Activated T-helper 1 cell treated with anti-CD3 and anti-CD28 coated beads, Interleukin-12 subunit alpha, Interleukin-12 subunit beta, Interleukin-2, Interleukin-4 antibody, amounts not matched to agents 30 ng/mL and 10 ng/mL and 1 ng/mL, durations not matched to agents 14 hours and 24 hours and 36 hours (primary cell): Measurements from ENCODE around the gene IFFO2. TPM values are rescaled to one million over a fixed set of nuclear protein-coding genes. Genes with fewer than 3 reads are reported as not detected.
A peak's percentile ranks its signal among the peaks of the same experiment; 100 is the strongest.

ENCODE experiments used
- DNase-seq: peaks from one replicate; pipeline ENCODE4 v3.0.0; 2021; ENCODE audit warnings: low spot score
- H3K27ac Mint-ChIP-seq: one replicate; pipeline ENCODE4 v1.8.0; 2021; ENCODE audit warnings: mild to moderate bottlenecking, mixed read lengths
- H3K27me3 Mint-ChIP-seq: one replicate; pipeline ENCODE4 v1.8.0; 2022; ENCODE audit warnings: mild to moderate bottlenecking, moderate library complexity, mixed read lengths; ENCODE audit not compliant: insufficient read depth
- H3K36me3 Mint-ChIP-seq: one replicate; pipeline ENCODE4 v1.8.0; 2021; ENCODE audit warnings: low read depth, mixed read lengths
- H3K4me1 Mint-ChIP-seq: one replicate; pipeline ENCODE4 v1.8.0; 2021; ENCODE audit warnings: low read depth, mixed read lengths
- H3K4me3 Mint-ChIP-seq: one replicate; pipeline ENCODE4 v1.8.0; 2021; ENCODE audit warnings: mild to moderate bottlenecking, moderate library complexity, mixed read lengths
- H3K9me3 Mint-ChIP-seq: one replicate; pipeline ENCODE4 v1.8.0; 2021; ENCODE audit warnings: mixed read lengths
- intact Hi-C: fragments of 100-400 bp; cut with micrococcal nuclease; formaldehyde crosslinking; loops from one replicate; pipeline ENCODE4 v1.15.1; 2024
- total RNA-seq: library from RNA; stranded (reverse); gene quantifications from 2 replicates; pipeline ENCODE4 v1.2.3, GENCODE V29; 2022

Gene IFFO2
- total RNA-seq, 1 donor from 2014 or later: 31.8 TPM

- Mint-ChIP-seq H3K27ac (no peak overlapping the region), H3K4me3 (no peak overlapping the region)
Observed at GRCh38 chr1:18945401-18945849, 11.1 kb downstream of the IFFO2 start.

GRCh38 chr1:18944810-18945209, 11.7 kb downstream of the IFFO2 start:
- Mint-ChIP-seq H3K27me3 (no peaks in the 10 kb centered on the region), H3K36me3 (peaks cover 9% of the 10 kb centered on the region), H3K4me3 (no peak overlapping the region), H3K27ac (peak overlapping the region; percentile 45), H3K9me3 (no peaks in the 10 kb centered on the region), H3K4me1 (peaks cover 64% of the 10 kb centered on the region)
- intact Hi-C loops: no loop called here
- DNase-seq: no peak

More at GRCh38 chr1:18945401-18945849, 11.1 kb downstream of the IFFO2 start:
- Mint-ChIP-seq H3K36me3 (peaks cover 9% of the 10 kb centered on the region), H3K9me3 (no peaks in the 10 kb centered on the region), H3K4me1 (peaks cover 70% of the 10 kb centered on the region), H3K27me3 (no peaks in the 10 kb centered on the region)
- DNase-seq: no peak
- intact Hi-C loops: no loop called here

GRCh38 chr1:18943914-18944572, 12.4 kb downstream of the IFFO2 start:
- intact Hi-C loops: no loop called here
- H3K27ac Mint-ChIP-seq: no peak overlapping the region
- H3K4me1 Mint-ChIP-seq: peaks cover 56% of the 10 kb centered on the region
- no peaks in the 10 kb centered on the region for H3K9me3 Mint-ChIP-seq
- H3K27me3 Mint-ChIP-seq: no peaks in the 10 kb centered on the region
- H3K36me3 Mint-ChIP-seq: peaks cover 9% of the 10 kb centered on the region
- no peak overlapping the region for H3K4me3 Mint-ChIP-seq
- DNase-seq: no peak

GRCh38 chr1:18943162-18943561, 13.3 kb downstream of the IFFO2 start:
- peaks cover 7% of the 10 kb centered on the region for H3K36me3 Mint-ChIP-seq
- intact Hi-C loops: no loop called here
- H3K27ac Mint-ChIP-seq: no peak overlapping the region
- DNase-seq: no peak
- H3K4me1 Mint-ChIP-seq: peaks cover 47% of the 10 kb centered on the region
- no peaks in the 10 kb centered on the region for H3K27me3 Mint-ChIP-seq
- H3K4me3 Mint-ChIP-seq: no peak overlapping the region
- H3K9me3 Mint-ChIP-seq: no peaks in the 10 kb centered on the region

GRCh38 chr1:18942340-18942739, 14.1 kb downstream of the IFFO2 start:
- peaks cover 39% of the 10 kb centered on the region for H3K4me1 Mint-ChIP-seq
- no peaks in the 10 kb centered on the region for H3K9me3 Mint-ChIP-seq

GRCh38 chr1:18941221-18942141, 15.0 kb downstream of the IFFO2 start:
- Mint-ChIP-seq H3K27ac (no peak overlapping the region), H3K27me3 (no peaks in the 10 kb centered on the region), H3K4me1 (peaks cover 38% of the 10 kb centered on the region), H3K9me3 (no peaks in the 10 kb centered on the region), H3K4me3 (no peak overlapping the region), H3K36me3 (peaks cover 4% of the 10 kb centered on the region)
- intact Hi-C loops: no loop called here
- no peak for DNase-seq

More at GRCh38 chr1:18942340-18942739, 14.1 kb downstream of the IFFO2 start:
- H3K27me3 Mint-ChIP-seq: no peaks in the 10 kb centered on the region
- no peak overlapping the region for H3K4me3 Mint-ChIP-seq
- intact Hi-C loops: no loop called here
- DNase-seq: no peak
- no peak overlapping the region for H3K27ac Mint-ChIP-seq
- H3K36me3 Mint-ChIP-seq: peaks cover 4% of the 10 kb centered on the region

DNA sequence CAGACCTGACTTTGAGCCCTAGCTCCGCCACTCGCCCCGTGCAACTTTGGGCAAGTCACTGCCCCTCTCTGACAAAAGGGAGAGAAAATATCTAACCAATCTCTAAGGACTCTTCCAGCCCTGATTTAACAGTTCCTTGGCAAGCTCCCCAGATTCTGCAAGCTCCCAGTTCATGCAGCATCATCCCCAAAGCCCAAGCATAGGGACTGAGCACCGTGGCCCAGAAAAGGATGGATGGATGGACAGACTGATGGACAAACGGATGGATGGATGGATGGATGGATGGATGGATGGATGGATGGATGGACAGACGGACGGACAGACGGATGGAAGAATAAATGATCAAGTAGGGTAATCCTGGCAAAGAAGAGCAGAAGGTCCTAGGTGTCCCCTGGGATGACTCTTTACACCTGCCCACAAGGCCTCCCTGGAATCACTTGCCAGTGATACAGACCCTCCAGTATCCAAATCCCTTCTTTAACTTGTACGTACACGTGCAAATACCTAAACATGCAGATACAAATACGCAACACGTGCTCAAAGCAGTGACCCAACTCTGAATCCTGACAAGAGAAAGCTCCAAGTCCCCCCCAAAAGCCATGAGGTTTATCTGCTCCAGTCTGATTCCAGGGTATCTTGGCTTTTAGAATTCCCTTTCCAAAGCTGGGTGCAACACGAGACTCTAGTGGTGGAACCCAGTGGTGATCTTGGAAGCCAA, 16.0 kb downstream of the IFFO2 start:
- no peak for DNase-seq
- Mint-ChIP-seq H3K4me1 (peaks cover 40% of the 10 kb centered on the region), H3K9me3 (no peaks in the 10 kb centered on the region), H3K4me3 (no peak overlapping the region), H3K27ac (no peak overlapping the region), H3K36me3 (peaks cover 4% of the 10 kb centered on the region), H3K27me3 (no peaks in the 10 kb centered on the region)
- intact Hi-C loops: no loop called here

DNA sequence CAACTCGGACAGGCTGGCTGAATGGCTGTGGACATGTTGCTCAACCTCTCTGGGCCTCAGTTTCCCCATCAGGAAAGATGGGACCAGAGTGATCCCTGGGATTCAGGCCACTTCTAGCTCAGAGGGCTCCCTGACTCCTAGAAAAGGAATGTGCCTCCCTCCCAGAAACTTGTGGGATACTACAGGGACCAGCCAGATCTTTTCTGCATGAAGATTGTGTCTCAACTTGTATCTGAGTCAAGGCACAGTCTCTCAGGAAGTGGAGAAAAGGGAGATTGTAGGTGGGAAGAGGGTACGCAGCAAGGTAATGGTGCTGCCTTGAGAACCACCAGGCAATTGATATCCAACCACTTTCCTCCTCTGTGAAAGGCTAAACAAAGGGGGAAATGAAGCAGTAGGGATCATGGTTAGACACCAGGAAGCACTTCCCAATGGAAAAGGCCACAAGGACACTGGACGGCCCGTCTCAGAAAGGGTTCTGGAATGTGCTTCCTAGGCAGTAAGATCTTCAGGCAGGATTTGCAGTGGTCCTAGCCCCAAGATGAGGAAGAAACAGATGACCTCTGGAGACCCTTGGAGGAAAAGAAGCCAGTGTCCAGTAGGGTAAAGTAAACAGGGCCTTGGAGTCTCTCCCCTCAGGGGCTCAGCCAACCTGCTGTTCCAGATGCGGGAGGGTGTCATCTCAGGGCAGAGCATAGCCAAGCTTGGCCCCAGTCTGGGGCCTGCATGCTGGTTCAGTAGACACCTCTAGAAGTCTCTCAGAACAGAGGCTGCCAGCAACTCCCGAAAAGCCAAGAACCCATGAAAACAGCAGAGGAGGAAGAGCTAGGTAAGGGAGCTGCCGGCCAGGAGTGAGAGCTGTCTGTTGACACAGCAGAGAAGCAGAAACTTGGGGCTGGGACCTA, 16.8 kb downstream of the IFFO2 start:
- Mint-ChIP-seq H3K36me3 (peaks cover 4% of the 10 kb centered on the region), H3K27me3 (no peaks in the 10 kb centered on the region), H3K27ac (no peak overlapping the region), H3K4me3 (no peak overlapping the region), H3K4me1 (peaks cover 40% of the 10 kb centered on the region), H3K9me3 (no peaks in the 10 kb centered on the region)
- no peak for DNase-seq
- intact Hi-C loops: no loop called here

DNA sequence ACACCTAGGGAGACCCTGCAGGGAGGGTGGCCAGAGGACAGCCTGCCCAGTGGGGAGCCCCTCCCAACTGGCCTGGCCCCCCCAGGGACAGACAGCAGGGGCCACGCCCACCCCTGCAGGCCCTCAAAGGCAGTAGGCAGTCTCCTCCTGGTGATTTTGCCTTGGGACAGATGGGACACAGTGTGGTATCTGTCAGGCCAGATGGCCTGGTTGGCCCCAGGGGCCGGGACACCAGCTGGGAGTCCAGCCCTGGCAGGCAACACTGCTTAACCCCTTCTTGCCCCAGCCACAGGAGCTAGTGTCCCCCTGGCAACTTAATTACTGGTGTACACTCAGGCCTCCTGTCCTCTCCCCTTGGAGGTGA, 17.8 kb downstream of the IFFO2 start:
- Mint-ChIP-seq H3K4me3 (no peak overlapping the region), H3K4me1 (peaks cover 37% of the 10 kb centered on the region), H3K27me3 (no peaks in the 10 kb centered on the region), H3K27ac (no peak overlapping the region), H3K36me3 (peaks cover 2% of the 10 kb centered on the region), H3K9me3 (no peaks in the 10 kb centered on the region)
- intact Hi-C loops: no loop called here
- no peak for DNase-seq

- Mint-ChIP-seq H3K4me3 (no peak overlapping the region), H3K4me1 (peaks cover 33% of the 10 kb centered on the region), H3K27ac (no peak overlapping the region), H3K9me3 (no peaks in the 10 kb centered on the region), H3K27me3 (no peaks in the 10 kb centered on the region), H3K36me3 (peaks cover 2% of the 10 kb centered on the region)
- intact Hi-C loops: no loop called here
- DNase-seq: no peak
Observed at GRCh38 chr1:18938008-18938706, 18.3 kb downstream of the IFFO2 start.

DNA sequence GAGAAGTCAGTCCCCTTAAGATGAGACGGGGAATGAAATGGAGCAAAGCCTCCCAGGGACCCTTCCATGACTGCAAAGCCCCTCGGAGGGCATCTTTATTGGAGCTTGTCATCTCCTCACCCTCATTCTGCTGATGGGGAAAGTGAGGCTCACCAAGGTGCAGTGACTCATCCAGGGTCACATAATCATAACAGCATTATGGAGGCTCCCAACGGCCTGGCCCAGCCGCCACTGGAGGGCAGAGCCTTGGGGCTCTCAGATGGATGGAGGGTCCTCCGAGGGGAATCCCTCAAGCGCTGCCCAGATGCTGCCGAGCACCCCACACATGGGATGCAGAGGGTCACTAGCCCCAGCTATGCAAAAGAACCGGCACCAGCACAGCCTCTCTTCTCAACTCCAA, 18.9 kb downstream of the IFFO2 start:
- DNase-seq: no peak
- no peaks in the 10 kb centered on the region for H3K9me3 Mint-ChIP-seq
- H3K36me3 Mint-ChIP-seq: peaks cover 2% of the 10 kb centered on the region
- no peak overlapping the region for H3K4me3 Mint-ChIP-seq
- H3K27me3 Mint-ChIP-seq: no peaks in the 10 kb centered on the region
- intact Hi-C loops: no loop called here
- no peak overlapping the region for H3K27ac Mint-ChIP-seq
- H3K4me1 Mint-ChIP-seq: peaks cover 35% of the 10 kb centered on the region
